Fibroblast of mammary gland (primary cell): ENCODE results near the gene MPDU1.
A peak's percentile ranks its signal among the peaks of the same experiment; 100 is the strongest.
"Not testable (repeated sequence)": the region's sequence is repeated elsewhere in the genome, so short reads cannot be mapped to it uniquely, and the experiment has no call there.

Source experiments
- DNase-seq: peaks from one replicate; pipeline ENCODE4 v3.0.0-alpha.2; 2010; ENCODE audit warnings: low read depth
- H3K4me3 ChIP-seq: 2 replicates; pipeline ENCODE4 v1.5.1; 2011; ENCODE audit warnings: low read depth, mild to moderate bottlenecking, low read length, moderate library complexity; ENCODE audit not compliant: control insufficient read depth
- CTCF ChIP-seq: conservative IDR thresholded peaks from 2 replicates; pipeline ENCODE4 v1.5.1; 2011; ENCODE audit warnings: low read depth, low read length, inconsistent platforms; ENCODE audit not compliant: control insufficient read depth, insufficient read depth

MPDU1 gene

GRCh38 chr17:7589204-7589868 lies 5.7 kb downstream of the MPDU1 start:
- peak; percentile 67 for TF ChIP-seq CTCF
- peak; percentile 88 for DNase-seq
- H3K4me3 ChIP-seq = no peak overlapping the region

GRCh38 chr17:7589891-7590691 lies 6.4 kb downstream of the MPDU1 start, which contains the start of gene SOX15:
Gene SOX15 (minus strand): TSS chr17:7590094. CDS start chr17:7589676, 418 bp downstream.
- DNase-seq = no peak
- TF ChIP-seq CTCF = no peak
- H3K4me3 ChIP-seq = no peak within 1 kb of the TSS

- no peak overlapping the region for H3K4me3 ChIP-seq
- TF ChIP-seq CTCF = no peak
- DNase-seq = peak; percentile 65
Measured at GRCh38 chr17:7590743-7591142, 7.1 kb downstream of the MPDU1 start.

GRCh38 chr17:7591596-7591995 lies 7.9 kb downstream of the MPDU1 start:
- H3K4me3 ChIP-seq = no peak overlapping the region
- no peak for DNase-seq
- no peak for TF ChIP-seq CTCF

GRCh38 chr17:7592422-7593021 lies 8.9 kb downstream of the MPDU1 start:
- no peak for DNase-seq
- TF ChIP-seq CTCF = no peak
- H3K4me3 ChIP-seq = no peak overlapping the region

- H3K4me3 ChIP-seq = no peak overlapping the region
- no peak for DNase-seq
- TF ChIP-seq CTCF = no peak
Measured at GRCh38 chr17:7593296-7593695, 9.6 kb downstream of the MPDU1 start.

- not testable (repeated sequence) for DNase-seq, H3K4me3 ChIP-seq
Measured at GRCh38 chr17:7597561-7597960, 13.9 kb downstream of the MPDU1 start.
